ENCODE data around the gene RBMS1. TPM values are rescaled to one million over a fixed set of nuclear protein-coding genes. Genes with fewer than 3 reads are reported as not detected.

Gene RBMS1
- total RNA-seq, 1 donor = 170 TPM

DNA sequence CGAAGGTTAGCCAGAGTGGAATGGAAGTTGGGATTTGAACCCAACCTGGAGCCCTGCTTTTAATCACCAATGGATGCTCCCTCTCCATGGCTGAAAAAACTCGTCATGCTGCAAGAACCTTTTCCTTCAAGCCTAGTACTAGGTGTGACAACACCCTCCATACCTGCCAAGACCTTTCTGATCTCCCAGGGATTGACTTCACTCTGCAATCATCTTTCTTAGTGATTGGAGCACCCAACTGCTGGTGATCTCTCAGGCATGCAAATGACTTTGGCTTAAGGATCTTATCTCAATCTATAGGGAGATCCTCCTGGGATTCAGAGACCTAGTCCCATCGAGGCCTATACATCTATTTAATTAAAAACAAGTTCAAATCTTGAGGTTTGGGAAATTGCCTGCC, 270.0 kb downstream of the RBMS1 start:
- DNase-seq (ENCODE audit: low read depth) = no peak
- H3K4me3 ChIP-seq (ENCODE audit: low read depth, low read length) = no peak overlapping the region
- no peak for TF ChIP-seq CTCF (IDR thresholded peaks at IDR 0.05; ENCODE audit: insufficient read depth, low read length)

DNA sequence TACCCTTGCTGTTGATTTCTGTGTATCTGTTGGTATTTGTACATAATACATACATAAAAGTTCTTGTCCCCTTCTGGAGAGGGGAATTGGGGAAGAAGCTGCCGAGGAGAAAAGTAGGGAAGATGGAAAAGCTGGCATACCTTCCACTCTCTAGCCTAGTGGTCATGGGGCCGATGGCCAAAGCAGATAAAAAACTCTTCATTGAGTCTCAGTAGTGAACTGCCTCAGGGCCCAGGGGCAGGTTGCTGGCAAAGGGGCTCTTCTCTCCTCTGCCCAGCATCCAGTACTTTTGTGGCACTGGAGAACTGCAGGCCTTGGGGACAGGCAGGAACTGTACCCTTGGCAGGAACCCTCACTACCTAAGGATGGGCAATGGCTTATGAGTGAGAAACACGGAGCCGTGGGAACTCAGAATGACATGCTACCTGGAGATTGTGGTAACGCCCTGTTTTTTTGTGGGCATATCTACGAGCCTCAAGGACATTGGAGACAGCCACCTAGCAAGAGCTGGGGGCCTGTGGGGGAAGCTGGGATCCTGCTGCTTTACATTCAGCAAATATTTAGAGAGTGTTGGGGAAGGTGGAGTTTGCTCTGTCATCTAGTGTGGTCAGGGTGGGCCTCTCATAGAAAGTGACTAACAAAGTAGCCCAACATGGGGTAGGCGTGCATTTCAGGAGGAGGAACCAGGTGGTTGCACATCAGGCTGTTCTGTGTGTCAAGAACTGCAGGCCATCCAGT, 270.9 kb downstream of the RBMS1 start:
- no peak for DNase-seq (ENCODE audit: low read depth)
- H3K4me3 ChIP-seq (ENCODE audit: low read depth, low read length) = no peak overlapping the region
- no peak for TF ChIP-seq CTCF (IDR thresholded peaks at IDR 0.05; ENCODE audit: insufficient read depth, low read length)

Data from fibroblast of the aortic adventitia (primary cell).